IPS-20b (cell line): ENCODE results near the gene CHST11.

Experiments used
- H3K27ac ChIP-seq: one replicate; pipeline ENCODE4 v1.5.1; 2013; ENCODE audit warnings: low read length
- H3K27me3 ChIP-seq: 2 replicates; pipeline ENCODE4 v1.6.1; 2013; ENCODE audit warnings: mild to moderate bottlenecking, low read length, inconsistent platforms; ENCODE audit not compliant: insufficient read depth
- H3K36me3 ChIP-seq: 2 replicates; pipeline ENCODE4 v1.6.1; 2013; ENCODE audit warnings: low read depth, mild to moderate bottlenecking, inconsistent platforms, low read length, moderate library complexity; ENCODE audit not compliant: insufficient read depth
- H3K4me1 ChIP-seq: 2 replicates; pipeline ENCODE4 v1.6.1; 2013; ENCODE audit warnings: mild to moderate bottlenecking, control low read depth, inconsistent platforms, low read length, moderate library complexity; ENCODE audit not compliant: insufficient read depth
- H3K4me3 ChIP-seq: 2 replicates; pipeline ENCODE4 v1.5.1; 2013; ENCODE audit warnings: mild to moderate bottlenecking, low read length, inconsistent platforms
- H3K9ac ChIP-seq: 2 replicates; pipeline ENCODE4 v1.6.1; 2013; ENCODE audit warnings: low read depth, mild to moderate bottlenecking, inconsistent platforms, low read length, moderate library complexity
- H3K9me3 ChIP-seq: 2 replicates; pipeline ENCODE4 v1.6.1; 2013; ENCODE audit warnings: mild to moderate bottlenecking, low read depth, low read length, inconsistent platforms; ENCODE audit not compliant: insufficient read depth

Gene CHST11

GRCh38 chr12:104456417-104456949 lies at the start of gene CHST11:
Gene CHST11, plus strand, starts transcription at chr12:104456948.
- Histone ChIP-seq H3K27ac (no peak within 1 kb of the TSS), H3K9ac (peak within 1 kb of the TSS; percentile 84; the same call in 1 of the 2 replicates)

GRCh38 chr12:104407438-104407837 lies 49.3 kb upstream of the CHST11 start:
- Histone ChIP-seq H3K36me3 (no peaks in the 10 kb centered on the region), H3K27ac (no peak overlapping the region), H3K9ac (no peak overlapping the region), H3K4me3 (no peak overlapping the region), H3K4me1 (no peaks in the 10 kb centered on the region), H3K9me3 (peaks cover 4% of the 10 kb centered on the region; the same call in 1 of the 2 replicates), H3K27me3 (peaks cover 4% of the 10 kb centered on the region; the same call in 1 of the 2 replicates)

More at GRCh38 chr12:104456417-104456949, at the start of gene CHST11:
- H3K4me1 ChIP-seq = peaks cover 31% of the 10 kb centered on the region
- peaks cover 45% of the 10 kb centered on the region for H3K27me3 ChIP-seq
- H3K9me3 ChIP-seq = no peaks in the 10 kb centered on the region
- peak within 1 kb of the TSS; percentile 93 for H3K4me3 ChIP-seq
- H3K36me3 ChIP-seq = no peaks in the 10 kb centered on the region

GRCh38 chr12:104407922-104408321 lies 48.8 kb upstream of the CHST11 start:
- Histone ChIP-seq H3K4me3 (no peak overlapping the region), H3K9ac (no peak overlapping the region)

GRCh38 chr12:104410326-104410725 lies 46.4 kb upstream of the CHST11 start:
- Histone ChIP-seq H3K9me3 (peaks cover 4% of the 10 kb centered on the region; the same call in 1 of the 2 replicates), H3K4me1 (peaks cover 16% of the 10 kb centered on the region), H3K4me3 (no peak overlapping the region), H3K36me3 (no peaks in the 10 kb centered on the region), H3K27ac (no peak overlapping the region), H3K27me3 (peaks cover 19% of the 10 kb centered on the region; the same call in 1 of the 2 replicates), H3K9ac (no peak overlapping the region)

More at GRCh38 chr12:104407922-104408321, 48.8 kb upstream of the CHST11 start:
- Histone ChIP-seq H3K9me3 (peaks cover 4% of the 10 kb centered on the region; the same call in 1 of the 2 replicates), H3K27ac (no peak overlapping the region), H3K4me1 (no peaks in the 10 kb centered on the region), H3K36me3 (no peaks in the 10 kb centered on the region), H3K27me3 (peaks cover 9% of the 10 kb centered on the region; the same call in 1 of the 2 replicates)

- Histone ChIP-seq H3K36me3 (no peaks in the 10 kb centered on the region), H3K4me1 (peaks cover 18% of the 10 kb centered on the region), H3K9ac (no peak overlapping the region), H3K27me3 (peaks cover 24% of the 10 kb centered on the region; the same call in 1 of the 2 replicates), H3K9me3 (peaks cover 4% of the 10 kb centered on the region; the same call in 1 of the 2 replicates), H3K27ac (no peak overlapping the region), H3K4me3 (no peak overlapping the region)
These were observed 46.0 kb upstream of the CHST11 start for GRCh38 chr12:104410786-104411185.

GRCh38 chr12:104411826-104412641 lies 44.7 kb upstream of the CHST11 start:
- no peak overlapping the region for H3K4me3 ChIP-seq
- no peak overlapping the region for H3K27ac ChIP-seq
- peaks cover 30% of the 10 kb centered on the region; the same call in 1 of the 2 replicates for H3K27me3 ChIP-seq
- no peaks in the 10 kb centered on the region; the same call in 1 of the 2 replicates for H3K9me3 ChIP-seq
- peaks cover 18% of the 10 kb centered on the region for H3K4me1 ChIP-seq
- H3K9ac ChIP-seq = no peak overlapping the region
- H3K36me3 ChIP-seq = no peaks in the 10 kb centered on the region

GRCh38 chr12:104412681-104413080 lies 44.1 kb upstream of the CHST11 start:
- Histone ChIP-seq H3K27ac (no peak overlapping the region), H3K4me1 (peaks cover 18% of the 10 kb centered on the region), H3K9me3 (no peaks in the 10 kb centered on the region)

GRCh38 chr12:104413330-104413729 lies 43.4 kb upstream of the CHST11 start:
- no peak overlapping the region for H3K27ac ChIP-seq
- H3K9ac ChIP-seq = no peak overlapping the region
- H3K4me1 ChIP-seq = peaks cover 18% of the 10 kb centered on the region
- H3K9me3 ChIP-seq = no peaks in the 10 kb centered on the region
- no peaks in the 10 kb centered on the region for H3K36me3 ChIP-seq
- H3K4me3 ChIP-seq = no peak overlapping the region
- H3K27me3 ChIP-seq = peaks cover 30% of the 10 kb centered on the region; the same call in 1 of the 2 replicates

More at GRCh38 chr12:104412681-104413080, 44.1 kb upstream of the CHST11 start:
- Histone ChIP-seq H3K9ac (no peak overlapping the region), H3K27me3 (peaks cover 30% of the 10 kb centered on the region; the same call in 1 of the 2 replicates), H3K4me3 (no peak overlapping the region), H3K36me3 (no peaks in the 10 kb centered on the region)

GRCh38 chr12:104414581-104415341 lies 42.0 kb upstream of the CHST11 start:
- Histone ChIP-seq H3K36me3 (no peaks in the 10 kb centered on the region), H3K9me3 (no peaks in the 10 kb centered on the region), H3K9ac (no peak overlapping the region), H3K27me3 (peaks cover 30% of the 10 kb centered on the region; the same call in 1 of the 2 replicates), H3K27ac (no peak overlapping the region), H3K4me3 (no peak overlapping the region), H3K4me1 (peaks cover 18% of the 10 kb centered on the region)

GRCh38 chr12:104415342-104415980 lies 41.3 kb upstream of the CHST11 start:
- Histone ChIP-seq H3K4me3 (no peak overlapping the region), H3K9ac (no peak overlapping the region), H3K9me3 (no peaks in the 10 kb centered on the region), H3K36me3 (no peaks in the 10 kb centered on the region), H3K27ac (no peak overlapping the region), H3K27me3 (peaks cover 30% of the 10 kb centered on the region; the same call in 1 of the 2 replicates), H3K4me1 (peaks cover 18% of the 10 kb centered on the region)

- H3K27me3 ChIP-seq = peaks cover 30% of the 10 kb centered on the region; the same call in 1 of the 2 replicates
These were observed 40.6 kb upstream of the CHST11 start for GRCh38 chr12:104416136-104416535.

More at GRCh38 chr12:104416136-104416535, 40.6 kb upstream of the CHST11 start:
- Histone ChIP-seq H3K4me3 (no peak overlapping the region), H3K9me3 (no peaks in the 10 kb centered on the region), H3K36me3 (no peaks in the 10 kb centered on the region), H3K4me1 (peaks cover 18% of the 10 kb centered on the region), H3K27ac (no peak overlapping the region), H3K9ac (no peak overlapping the region)
